ENCODE results near the gene ATOH8.

Gene ATOH8

GRCh38 chr2:85736456-85737355 lies 17.1 kb upstream of the ATOH8 start:
- no peak for DNase-seq

- no peak for DNase-seq
Observed at GRCh38 chr2:85737481-85737880, 16.3 kb upstream of the ATOH8 start.

- no peak for DNase-seq
Observed at GRCh38 chr2:85737961-85738360, 15.8 kb upstream of the ATOH8 start.

GRCh38 chr2:85740193-85740592 lies 13.6 kb upstream of the ATOH8 start:
- no peak for DNase-seq

- no peak for DNase-seq
Observed at GRCh38 chr2:85741211-85741832, 12.5 kb upstream of the ATOH8 start.

- DNase-seq = no peak
Observed at GRCh38 chr2:85741833-85742455, 11.8 kb upstream of the ATOH8 start.

GRCh38 chr2:85743304-85743978 lies 10.3 kb upstream of the ATOH8 start:
- no peak for DNase-seq

GRCh38 chr2:85744055-85744454 lies 9.7 kb upstream of the ATOH8 start:
- no peak for DNase-seq

GRCh38 chr2:85744741-85745601 lies 8.8 kb upstream of the ATOH8 start:
- DNase-seq = no peak

- no peak for DNase-seq
Observed at GRCh38 chr2:85745619-85746018, 8.2 kb upstream of the ATOH8 start.

GRCh38 chr2:85746321-85747004 lies 7.3 kb upstream of the ATOH8 start:
- DNase-seq = no peak

- no peak for DNase-seq
Observed at GRCh38 chr2:85747441-85747840, 6.3 kb upstream of the ATOH8 start.

- DNase-seq = no peak
Observed at GRCh38 chr2:85748039-85748734, 5.6 kb upstream of the ATOH8 start.

- DNase-seq = no peak
Observed at GRCh38 chr2:85748985-85749875, 4.6 kb upstream of the ATOH8 start.

GRCh38 chr2:85750587-85751575 lies 2.9 kb upstream of the ATOH8 start:
- peak; percentile 27 for DNase-seq

- DNase-seq = no peak
Observed at GRCh38 chr2:85751627-85752026, 2.2 kb upstream of the ATOH8 start.

GRCh38 chr2:85753035-85753524 lies 711 bp upstream of the ATOH8 start:
- DNase-seq = no peak

Measured in T-helper 9 cell (primary cell).